C4-2B (cell line): ENCODE data around the gene PRKCE.

Experiments used
- H3K27ac ChIP-seq: fragments of 450-650 bp; 2 replicates; pipeline ENCODE4 v1.5.1; 2017
- CTCF ChIP-seq: fragments of 450-650 bp; conservative IDR thresholded peaks from 2 replicates; pipeline ENCODE4 v1.5.1; 2017; ENCODE audit warnings: mild to moderate bottlenecking
- ZFX ChIP-seq: fragments of 450-650 bp; IDR thresholded peaks from 2 replicates; pipeline ENCODE4 v1.6.1; 2017

Gene PRKCE

GRCh38 chr2:45962177-45962921, 310.9 kb downstream of the PRKCE start:
- H3K27ac ChIP-seq = no peak overlapping the region
- TF ChIP-seq CTCF (no peak), ZFX (no peak)

- TF ChIP-seq ZFX = no peak
- no peak overlapping the region for H3K27ac ChIP-seq
These were observed 312.3 kb downstream of the PRKCE start for GRCh38 chr2:45963816-45964215.

DNA sequence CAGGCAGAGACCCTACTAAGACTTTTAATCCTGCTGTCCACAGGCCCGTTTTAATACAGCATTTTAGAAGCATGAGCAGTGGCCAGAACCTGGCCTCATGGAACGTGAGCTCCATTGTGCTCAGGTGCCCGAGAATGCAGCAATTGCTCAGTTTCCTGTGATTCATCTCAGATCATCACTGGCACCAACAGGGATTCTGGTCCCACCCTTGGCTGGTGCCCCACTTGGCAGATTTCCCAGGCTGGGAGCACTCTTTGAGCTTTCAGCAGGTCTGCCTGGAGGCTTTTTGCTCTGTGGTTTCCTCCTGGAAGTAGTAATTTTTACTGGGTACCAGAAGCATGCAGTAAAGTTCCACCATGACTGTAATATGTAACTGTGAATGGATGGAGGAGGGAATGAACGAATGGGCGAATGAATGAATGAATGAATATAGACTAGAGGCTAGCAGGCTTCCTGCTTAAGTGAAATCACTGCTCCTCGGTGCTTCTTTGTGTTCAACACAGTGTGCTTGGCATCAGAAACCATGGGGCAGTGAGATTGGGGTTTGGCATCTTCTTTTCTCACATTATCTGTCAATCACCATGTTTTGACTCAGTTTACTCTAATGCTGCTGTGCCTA, 312.9 kb downstream of the PRKCE start:
- H3K27ac ChIP-seq = no peak overlapping the region

DNA sequence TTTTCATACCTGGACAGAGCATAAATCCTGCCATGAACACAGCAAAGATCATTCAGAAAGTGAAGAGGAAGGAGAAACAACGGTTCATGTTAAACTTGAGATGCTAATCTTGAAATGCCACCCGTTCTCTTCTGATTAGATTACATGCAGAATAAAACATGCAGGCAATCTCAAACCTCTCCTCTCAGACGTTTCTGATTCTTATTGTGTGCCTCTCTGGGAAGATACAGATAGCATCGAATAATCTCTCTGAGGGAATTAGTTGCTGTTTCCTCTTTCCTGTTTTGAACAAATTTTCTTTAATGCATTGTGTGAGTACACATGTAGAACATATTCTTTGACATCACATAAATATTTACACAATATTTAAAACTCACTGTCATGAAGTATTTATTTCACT, 313.4 kb downstream of the PRKCE start:
- TF ChIP-seq ZFX = no peak
- no peak for TF ChIP-seq CTCF

More for the DNA sequence above, 312.9 kb downstream of the PRKCE start:
- TF ChIP-seq ZFX (no peak), CTCF (no peak)

GRCh38 chr2:45965871-45966498, 314.5 kb downstream of the PRKCE start:
- no peak overlapping the region for H3K27ac ChIP-seq
- no peak for TF ChIP-seq ZFX
- TF ChIP-seq CTCF = no peak

More for the DNA sequence above, 313.4 kb downstream of the PRKCE start:
- no peak overlapping the region for H3K27ac ChIP-seq

DNA sequence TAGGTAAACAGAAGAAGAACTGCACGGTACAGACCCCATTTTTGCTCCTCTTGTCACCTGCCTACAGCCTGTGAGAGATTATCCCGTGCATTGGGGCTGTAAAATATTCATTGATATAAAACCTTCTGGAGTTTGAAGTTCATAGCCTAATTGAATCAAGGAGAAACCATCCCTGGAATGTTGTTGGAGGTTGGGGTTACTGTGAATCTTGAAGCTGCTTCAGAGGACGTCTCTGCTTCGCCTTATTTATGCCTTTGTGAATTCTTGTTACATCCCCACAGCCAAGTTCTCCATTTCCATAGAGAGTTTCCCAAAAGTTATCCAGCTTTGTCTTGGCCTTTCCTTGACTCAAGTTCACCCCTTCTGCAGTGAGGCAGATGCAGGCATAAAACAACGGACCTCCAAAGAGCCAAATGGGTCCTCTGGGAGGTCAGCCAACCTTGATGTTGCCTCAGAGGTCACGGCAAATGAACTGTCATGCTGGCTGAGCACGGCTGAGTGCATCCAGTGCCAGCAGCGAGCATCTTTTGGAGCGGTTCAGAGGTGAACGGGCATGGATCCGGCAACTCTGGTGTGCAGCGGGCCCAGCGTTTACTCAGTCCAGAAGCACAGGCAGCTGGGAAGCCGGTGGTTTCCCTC, 317.6 kb downstream of the PRKCE start:
- no peak for TF ChIP-seq CTCF
- TF ChIP-seq ZFX = no peak
- H3K27ac ChIP-seq = no peak overlapping the region

GRCh38 chr2:45973426-45973825, 322.0 kb downstream of the PRKCE start:
- no peak for TF ChIP-seq ZFX
- TF ChIP-seq CTCF = no peak
- no peak overlapping the region for H3K27ac ChIP-seq
